OCI-LY7 (cell line): ENCODE measurements around the gene ATP5F1D. TPM values are rescaled to one million over a fixed set of nuclear protein-coding genes. Genes with fewer than 3 reads are reported as not detected.

ENCODE experiments used
- BruUV-seq: library from RNA; stranded (reverse); fragments of 400-500 nt; replicated peaks from 2 replicates; lab custom pipeline; 2021; lab: Mats Ljungman, UMichigan
- CTCF ChIA-PET: fragments of 300-600 bp; sonication (Branson Sonifier 250); formaldehyde crosslinking; loops from one replicate; lab custom pipeline; 2022; ENCODE audit warnings: antibody characterized with exemption; ENCODE audit not compliant: unreplicated experiment; lab: Charles Lee
- POLR2A ChIA-PET: fragments of 300-600 bp; sonication (Branson Sonifier 250); formaldehyde crosslinking; loops from one replicate; lab custom pipeline; 2022; ENCODE audit warnings: antibody characterized with exemption; lab: Charles Lee
- DNase-seq: peaks from one replicate; pipeline ENCODE4 v3.0.0-alpha.2; 2015; ENCODE audit warnings: low spot score
- H2AFZ ChIP-seq: fragments of 200-600 bp; sonication (generic), shearing (Covaris generic); 2 replicates; pipeline ENCODE4 v1.6.1; 2014; ENCODE audit warnings: mild to moderate bottlenecking, antibody characterized with exemption, low read length, moderate library complexity
- H3K27ac ChIP-seq: fragments of 200-600 bp; sonication (generic); 2 replicates; pipeline ENCODE4 v1.5.1; 2014; ENCODE audit warnings: mixed run types, low read depth, mild to moderate bottlenecking, moderate library complexity, low read length, inconsistent platforms; ENCODE audit not compliant: poor library complexity, severe bottlenecking
- H3K36me3 ChIP-seq: fragments of 200-600 bp; sonication (generic); 2 replicates; pipeline ENCODE4 v1.6.1; 2014; ENCODE audit warnings: mild to moderate bottlenecking, antibody characterized with exemption, low read length, moderate library complexity, mixed read lengths; ENCODE audit not compliant: insufficient read depth
- H3K4me1 ChIP-seq: fragments of 200-600 bp; sonication (generic); 2 replicates; pipeline ENCODE4 v1.5.1; 2014; ENCODE audit warnings: mild to moderate bottlenecking, low read length; ENCODE audit not compliant: insufficient read depth, poor library complexity, severe bottlenecking
- H3K4me2 ChIP-seq: fragments of 200-600 bp; sonication (generic); 2 replicates; pipeline ENCODE4 v1.6.1; 2014; ENCODE audit warnings: mild to moderate bottlenecking, low read length
- H3K4me3 ChIP-seq: fragments of 200-600 bp; sonication (generic); 2 replicates; pipeline ENCODE4 v1.5.1; 2014; ENCODE audit warnings: mild to moderate bottlenecking, low read depth, low read length; ENCODE audit not compliant: poor library complexity, severe bottlenecking
- H3K79me2 ChIP-seq: fragments of 200-600 bp; sonication (generic); 2 replicates; pipeline ENCODE4 v1.6.1; 2016; ENCODE audit warnings: low read depth, mild to moderate bottlenecking, low read length, moderate library complexity, mixed read lengths; ENCODE audit not compliant: insufficient read depth
- H3K9me2 ChIP-seq: fragments of 200-600 bp; sonication (generic); 2 replicates; pipeline ENCODE4 v1.6.1; 2016; ENCODE audit warnings: mild to moderate bottlenecking, low read length, mixed read lengths; ENCODE audit not compliant: insufficient read depth
- H3K9me3 ChIP-seq: fragments of 200-600 bp; sonication (generic); 2 replicates; pipeline ENCODE4 v1.6.1; 2014; ENCODE audit warnings: mild to moderate bottlenecking, mixed run types, low read length, mixed read lengths
- H4K20me1 ChIP-seq: fragments of 200-600 bp; sonication (generic); 2 replicates; pipeline ENCODE4 v1.6.1; 2014; ENCODE audit warnings: mild to moderate bottlenecking, antibody characterized with exemption, low read length, moderate library complexity, mixed read lengths; ENCODE audit not compliant: insufficient read depth
- CTCF ChIP-seq: fragments of 200-600 bp; sonication (generic); conservative IDR thresholded peaks from 2 replicates; pipeline ENCODE4 v1.5.1; 2014; ENCODE audit warnings: mild to moderate bottlenecking, antibody characterized with exemption, low read length, moderate library complexity, mixed read lengths
- EZH2phosphoT487 ChIP-seq: fragments of 200-600 bp; sonication (generic); IDR thresholded peaks from 2 replicates; pipeline ENCODE4 v1.6.1; 2018; ENCODE audit warnings: low read depth, borderline replicate concordance, mild to moderate bottlenecking, mixed run types, antibody characterized with exemption, low read length, moderate library complexity, mixed read lengths
- intact Hi-C: fragments of 100-400 bp; cut with micrococcal nuclease; formaldehyde crosslinking; loops from one replicate; pipeline ENCODE4 v1.10.0; 2022; ENCODE audit not compliant: unreplicated experiment
- total RNA-seq, 2 experiments: library from RNA; depleted of rRNA in 1 of 2; stranded (reverse); fragments of >200 nt in 1 of 2; shearing (Covaris generic) in 1 of 2; gene quantifications; 2 replicates each; pipeline ENCODE4 v1.2.3, GENCODE V29; 2014 to 2022

ATP5F1D gene
- total RNA-seq, 2 experiments from 2014 or later, result 51.8 to 266 TPM

DNA sequence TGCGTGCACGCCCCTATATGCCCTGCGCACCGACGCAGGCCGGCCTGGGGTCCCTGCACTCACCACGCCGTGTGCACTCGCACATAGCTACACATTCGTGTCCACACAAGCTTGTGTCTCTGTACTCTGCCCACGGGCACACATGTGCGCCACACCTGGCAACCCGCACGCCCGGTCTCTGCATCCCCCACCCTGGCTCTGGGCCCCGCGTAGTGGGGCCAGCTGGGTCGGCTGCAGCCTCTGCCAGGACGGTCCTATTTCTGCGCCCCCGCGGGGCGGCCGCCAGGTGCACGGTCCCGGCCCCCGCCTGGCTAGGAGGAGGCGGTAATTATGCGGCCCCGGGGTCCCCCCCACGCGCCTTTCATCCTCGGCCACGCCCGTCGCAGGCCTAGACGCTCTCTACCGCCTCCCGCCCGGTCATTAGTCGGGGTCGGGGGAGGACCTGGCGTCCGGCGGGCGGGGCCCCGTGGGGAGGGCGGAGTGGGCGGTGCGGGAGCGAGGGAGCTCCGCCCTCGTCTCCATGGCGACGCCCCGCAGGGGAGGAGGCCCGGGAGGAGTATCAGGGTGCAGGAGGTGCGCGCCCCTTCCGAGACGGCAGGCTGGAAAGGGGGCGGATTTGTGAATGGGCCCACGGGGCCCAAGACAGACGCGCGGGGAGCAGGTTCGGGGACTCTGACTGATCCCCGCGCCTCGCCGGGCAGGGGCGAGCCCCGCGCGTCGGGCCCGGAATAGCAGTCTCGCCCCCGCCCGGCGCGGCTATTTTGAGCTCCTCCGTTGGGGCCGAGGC, 24.8 kb downstream of the ATP5F1D start:
- POLR2A ChIA-PET, result interaction anchor here (1.0 to 1.4 kb wide), 2 partner anchors 9 to 22 kb away, joined by 3 to 4 read pairs; partner anchors contain the start of gene FAM174C
- no peaks in the 10 kb centered on the region for H3K9me3 ChIP-seq
- peak overlapping the region; percentile 93 for H3K27ac ChIP-seq
- intact Hi-C loops, result loop anchor here (1.0 to 10.0 kb wide), 3 partner anchors 17 to 381 kb away; partner anchors contain the start of genes CNN2, RNU6-2 and TMEM259
- H2AFZ ChIP-seq, result peak overlapping the region; percentile 32; the same call in 1 of the 2 replicates
- no TSS peak for BruUV-seq
- peaks cover 23% of the 10 kb centered on the region for H3K36me3 ChIP-seq
- H3K4me1 ChIP-seq, result peaks cover 76% of the 10 kb centered on the region
- TF ChIP-seq EZH2phosphoT487 (no peak), CTCF (no peak)
- DNase-seq, result peak; percentile 93
- H3K9me2 ChIP-seq, result no peaks in the 10 kb centered on the region
- peak overlapping the region; percentile 97 for H3K4me2 ChIP-seq
- peaks cover 37% of the 10 kb centered on the region for H3K79me2 ChIP-seq
- CTCF ChIA-PET, result interaction anchor here (0.6 to 1.7 kb wide), 2 partner anchors 15 to 22 kb away, joined by 3 to 24 read pairs; no protein-coding TSS in a partner anchor
- H3K4me3 ChIP-seq, result peak overlapping the region; percentile 82
- peaks cover 3% of the 10 kb centered on the region; the same call in 1 of the 2 replicates for H4K20me1 ChIP-seq

DNA sequence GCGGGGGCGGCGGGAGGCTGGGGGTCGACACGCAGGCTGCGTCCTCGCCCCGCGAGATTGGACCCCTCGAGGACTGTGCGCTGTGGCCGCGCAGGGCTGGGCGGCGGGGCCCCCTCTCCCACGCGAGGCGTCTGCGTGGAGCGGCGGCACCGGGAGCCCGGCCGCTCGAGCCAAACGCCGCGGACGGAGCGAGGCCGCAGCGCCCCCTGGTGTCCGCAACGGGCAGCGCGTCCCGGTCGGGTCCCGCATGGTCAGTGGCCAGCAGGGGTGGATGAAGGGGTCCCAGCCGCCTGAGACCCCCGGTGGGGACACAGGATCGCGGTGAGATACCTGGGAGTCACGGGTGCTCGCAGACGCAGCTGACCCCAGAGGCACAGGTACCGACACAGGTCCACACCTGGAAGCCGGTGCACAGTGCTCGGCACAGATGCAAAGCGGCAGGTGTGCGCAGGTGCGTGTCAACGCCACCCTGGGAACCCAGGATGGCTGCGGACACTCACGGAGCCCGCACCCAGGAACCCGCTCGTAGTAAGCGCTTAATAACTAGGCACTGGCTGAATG, 25.4 kb downstream of the ATP5F1D start:
- peaks cover 83% of the 10 kb centered on the region for H3K4me1 ChIP-seq
- no TSS peak for BruUV-seq
- peak overlapping the region; percentile 97 for H3K4me2 ChIP-seq
- H3K36me3 ChIP-seq, result peaks cover 30% of the 10 kb centered on the region
- H3K27ac ChIP-seq, result peak overlapping the region; percentile 93
- intact Hi-C loops, result loop anchor here (1.0 to 10.0 kb wide), 4 partner anchors 18 to 380 kb away; partner anchors contain the start of genes CNN2, RNU6-2 and TMEM259
- CTCF ChIA-PET, result interaction anchor here (0.6 to 1.7 kb wide), 2 partner anchors 15 to 23 kb away, joined by 3 to 24 read pairs; no protein-coding TSS in a partner anchor
- peak; percentile 71 for DNase-seq
- peak overlapping the region; percentile 32; the same call in 1 of the 2 replicates for H2AFZ ChIP-seq
- TF ChIP-seq EZH2phosphoT487, result no peak
- TF ChIP-seq CTCF, result peak; percentile 93
- H3K79me2 ChIP-seq, result peaks cover 39% of the 10 kb centered on the region
- peaks cover 3% of the 10 kb centered on the region; the same call in 1 of the 2 replicates for H4K20me1 ChIP-seq
- H3K9me2 ChIP-seq, result no peaks in the 10 kb centered on the region
- H3K9me3 ChIP-seq, result no peaks in the 10 kb centered on the region
- POLR2A ChIA-PET, result interaction anchor here (1.0 to 1.4 kb wide), 2 partner anchors 8 to 23 kb away, joined by 3 to 4 read pairs; partner anchors contain the start of gene FAM174C
- H3K4me3 ChIP-seq, result peak overlapping the region; percentile 82
